Adrenal gland (tissue), 12 donors: ENCODE measurements around the gene GPC5. TPM values are rescaled to one million over a fixed set of nuclear protein-coding genes. Genes with fewer than 3 reads are reported as not detected.

Source experiments
- DNase-seq, 7 donors: peaks; one replicate each; pipeline ENCODE4 v3.0.0-alpha.2; 2019 to 2020
- H3K27ac ChIP-seq, 5 donors: fragments of 200-600 bp; sonication (generic) in 4 of 5; 1 replicate in 3 of 5; 2 replicates in 2 of 5; pipeline versions ENCODE4 v1.5.1 to v1.8.0; 2016 to 2020; ENCODE audit warnings: mild to moderate bottlenecking in 1 of 5
- H3K27me3 ChIP-seq: fragments of 200-600 bp; 2 replicates; pipeline ENCODE4 v1.8.0; 2021
- H3K36me3 ChIP-seq, 2 donors: fragments of 200-600 bp; replicated peaks in 1 of 2; 1 replicate in 1 of 2; 2 replicates in 1 of 2; pipeline versions ENCODE4 v1.5.1 to v1.8.0; 2018 to 2022
- H3K4me1 ChIP-seq, 2 donors: fragments of 200-600 bp; replicated peaks in 1 of 2; 1 replicate in 1 of 2; 2 replicates in 1 of 2; pipeline versions ENCODE4 v1.5.1 to v1.8.0; 2018 to 2021
- H3K4me3 ChIP-seq, 4 donors: fragments of 200-600 bp; sonication (generic) in 3 of 4; one replicate each; pipeline ENCODE4 v1.5.1; 2016 to 2018
- H3K9me3 ChIP-seq, 3 donors: fragments of 200-600 bp; sonication (generic) in 1 of 3; replicated peaks in 1 of 3; 1 replicate in 2 of 3; 2 replicates in 1 of 3; pipeline versions ENCODE4 v1.5.1 to v1.8.0; 2016 to 2021
- CTCF ChIP-seq, 6 experiments: fragments of 450-650 bp in 4 of 6; fragments of 200-600 bp in 2 of 6; sonication (generic) in 1 of 6; IDR thresholded peaks; 1 replicate in 5 of 6; 2 replicates in 1 of 6; pipeline versions ENCODE4 v1.5.1 to v1.8.0; 2016 to 2021; ENCODE audit warnings: antibody characterized with exemption in 6 of 6, mild to moderate bottlenecking in 2 of 6, moderate library complexity in 1 of 6
- POLR2A ChIP-seq, 2 donors: fragments of 450-650 bp; IDR thresholded peaks; one replicate each; pipeline ENCODE4 v1.6.1; 2017; ENCODE audit warnings: antibody characterized with exemption in 2 of 2, mild to moderate bottlenecking in 2 of 2, moderate library complexity in 1 of 2
- WGBS, 4 donors: extraction: QIAGEN DNeasy Blood & Tissue Kit in 2 of 4; methylation state at CpG; one replicate each; pipeline versions ENCODE4 v1.1.5 to v1.1.7; 2013 to 2017; 5-methylcytosine and 5-hydroxymethylcytosine counted together
- intact Hi-C, 2 donors: fragments of 100-400 bp; cut with DNase I; formaldehyde crosslinking; loops; one replicate each; pipeline versions ENCODE4 v1.14.1 to v1.15.0; 2022 to 2023
- polyA plus RNA-seq, 3 donors: library from polyadenylated mRNA; stranded (reverse); fragments of 200-250 nt in 2 of 3; fragments of 350-450 nt in 1 of 3; fragmentation: Illumina TruSeq in 1 of 3; extraction: RNeasy Lipid Tissue Mini Kit (QIAGEN cat#74804) in 1 of 3; gene quantifications; one replicate each; pipeline ENCODE4 v1.2.3, GENCODE V29; 2013 to 2014
- total RNA-seq, 9 donors: library from RNA; depleted of rRNA in 4 of 9; stranded (reverse); fragments of >200 nt in 4 of 9; fragments of 120-200 nt in 1 of 9; fragmentation: NEBNext Ultra II Directional in 1 of 9; extraction: Animal tissue kit (Norgen Biotek cat#: 25700) in 1 of 9; gene quantifications; one replicate each; pipeline versions ENCODE4 v1.1.0 to v1.2.4, GENCODE V29; 2013 to 2023
- donor health status: healthy with polysubstance abuse.
- donor health status: Bipolar disorder and iron deficiency.
- donor health status: DM: yes; HTN: yes; CAD: no.
- donor health status: DM: no; HTN: no; CAD: no.
- donor health status: DM: no; HTN: no; CAD: no.
- donor health status: DM: yes; HTN: yes; CAD: no.

Gene GPC5
- total and polyA plus RNA-seq, 12 donors = 0.24 to 7.7 (median 2.1) TPM; not detected in 4

- no peaks in the 10 kb centered on the region for H3K4me1 ChIP-seq
- WGBS, 4 donors = 54 to 74% (median 70%) methylated on average over 3 of the region's 3 CpGs
- H3K9me3 ChIP-seq = no peaks in the 10 kb centered on the region
- TF ChIP-seq CTCF (IDR thresholded peaks at IDR 0.05) (no peak), POLR2A (IDR thresholded peaks at IDR 0.05) (no peak)
- H3K27ac ChIP-seq = no peak overlapping the region
- intact Hi-C loops = no loop called here
- no peak for DNase-seq
- no peak overlapping the region for H3K4me3 ChIP-seq
- no peaks in the 10 kb centered on the region for H3K27me3 ChIP-seq
- no peaks in the 10 kb centered on the region for H3K36me3 ChIP-seq
Observed at GRCh38 chr13:92483894-92484293, 1085.5 kb downstream of the GPC5 start.

- no peak overlapping the region for H3K4me3 ChIP-seq
- H3K4me1 ChIP-seq = no peaks in the 10 kb centered on the region
- no peaks in the 10 kb centered on the region for H3K36me3 ChIP-seq
- TF ChIP-seq CTCF (IDR thresholded peaks at IDR 0.05) (no peak), POLR2A (IDR thresholded peaks at IDR 0.05) (no peak)
- no peak for DNase-seq
- no peaks in the 10 kb centered on the region for H3K27me3 ChIP-seq
- no peak overlapping the region for H3K27ac ChIP-seq
- intact Hi-C loops = no loop called here
- H3K9me3 ChIP-seq = no peaks in the 10 kb centered on the region
Observed at GRCh38 chr13:92487238-92487637, 1088.8 kb downstream of the GPC5 start.

- Histone ChIP-seq H3K27ac (no peak overlapping the region), H3K36me3 (no peaks in the 10 kb centered on the region), H3K9me3 (no peaks in the 10 kb centered on the region), H3K4me1 (no peaks in the 10 kb centered on the region), H3K4me3 (no peak overlapping the region), H3K27me3 (no peaks in the 10 kb centered on the region)
- 85 to 90% (median 88%) methylated on average over 7 of the region's 7 CpGs for WGBS, 4 donors
- no peak for DNase-seq
- intact Hi-C loops = no loop called here
- no peak for TF ChIP-seq POLR2A (IDR thresholded peaks at IDR 0.05)
- no peak for TF ChIP-seq CTCF (IDR thresholded peaks at IDR 0.05)
Observed at GRCh38 chr13:92488249-92488852, 1089.9 kb downstream of the GPC5 start.

- Histone ChIP-seq H3K27ac (no peak overlapping the region), H3K36me3 (no peaks in the 10 kb centered on the region), H3K27me3 (no peaks in the 10 kb centered on the region), H3K9me3 (no peaks in the 10 kb centered on the region), H3K4me1 (no peaks in the 10 kb centered on the region), H3K4me3 (no peak overlapping the region)
- no peak for TF ChIP-seq CTCF (IDR thresholded peaks at IDR 0.05)
- no peak for TF ChIP-seq POLR2A (IDR thresholded peaks at IDR 0.05)
- intact Hi-C loops = no loop called here
- DNase-seq = no peak
Observed at GRCh38 chr13:92491839-92492238, 1093.4 kb downstream of the GPC5 start.
